Mucosa of descending colon (tissue), 3 donors: ENCODE results near the gene SORBS1. TPM values are rescaled to one million over a fixed set of nuclear protein-coding genes. Genes with fewer than 3 reads are reported as not detected.

Source experiments
- ATAC-seq: fragments of 200-7000 bp; cut with Tn5 transposase; one replicate; pipeline ENCODE4 v1.9.1; 2020; ENCODE audit warnings: mild to moderate bottlenecking, moderate library complexity
- DNase-seq, 3 donors: peaks; one replicate each; pipeline ENCODE4 v3.0.0-alpha.2; 2020
- H3K36me3 ChIP-seq: fragments of 200-600 bp; one replicate; pipeline ENCODE4 v1.8.0; 2021; ENCODE audit warnings: low read depth, mild to moderate bottlenecking
- H3K4me1 ChIP-seq: fragments of 200-600 bp; one replicate; pipeline ENCODE4 v1.8.0; 2021; ENCODE audit warnings: low read depth, mild to moderate bottlenecking
- H3K4me3 ChIP-seq: fragments of 200-600 bp; one replicate; pipeline ENCODE4 v1.8.0; 2021; ENCODE audit warnings: mild to moderate bottlenecking
- H3K9me3 ChIP-seq: fragments of 200-600 bp; one replicate; pipeline ENCODE4 v1.8.0; 2021; ENCODE audit warnings: mild to moderate bottlenecking
- CTCF ChIP-seq: fragments of 200-600 bp; IDR thresholded peaks from one replicate; pipeline ENCODE4 v1.8.0; 2022; ENCODE audit warnings: antibody characterized with exemption, mild to moderate bottlenecking
- intact Hi-C, 2 donors: fragments of 100-400 bp; cut with DNase I in 1 of 2; cut with micrococcal nuclease in 1 of 2; formaldehyde crosslinking; loops; one replicate each; pipeline versions ENCODE4 v1.11.0 to v1.11.1; 2022; cut with DNase I, micrococcal nuclease
- total RNA-seq, 3 donors: library from RNA; stranded (reverse); fragmentation: NEBNext Ultra II Directional in 2 of 3; extraction: Animal tissue kit (Norgen Biotek cat#: 25700) in 2 of 3; gene quantifications; one replicate each; pipeline versions ENCODE4 v1.2.1 to v1.2.4, GENCODE V29; 2021 to 2023
- donor health status: DM: no; HTN: no; CAD: no; lungs with moderate emphysema.
- donor health status: DM: no; HTN: no; CAD: no.
- donor health status: DM: no; HTN: yes; CAD: no.

The SORBS1 gene
- total RNA-seq, 3 donors from 2014 or later: 48.9 to 699 (median 99.3) TPM

DNA sequence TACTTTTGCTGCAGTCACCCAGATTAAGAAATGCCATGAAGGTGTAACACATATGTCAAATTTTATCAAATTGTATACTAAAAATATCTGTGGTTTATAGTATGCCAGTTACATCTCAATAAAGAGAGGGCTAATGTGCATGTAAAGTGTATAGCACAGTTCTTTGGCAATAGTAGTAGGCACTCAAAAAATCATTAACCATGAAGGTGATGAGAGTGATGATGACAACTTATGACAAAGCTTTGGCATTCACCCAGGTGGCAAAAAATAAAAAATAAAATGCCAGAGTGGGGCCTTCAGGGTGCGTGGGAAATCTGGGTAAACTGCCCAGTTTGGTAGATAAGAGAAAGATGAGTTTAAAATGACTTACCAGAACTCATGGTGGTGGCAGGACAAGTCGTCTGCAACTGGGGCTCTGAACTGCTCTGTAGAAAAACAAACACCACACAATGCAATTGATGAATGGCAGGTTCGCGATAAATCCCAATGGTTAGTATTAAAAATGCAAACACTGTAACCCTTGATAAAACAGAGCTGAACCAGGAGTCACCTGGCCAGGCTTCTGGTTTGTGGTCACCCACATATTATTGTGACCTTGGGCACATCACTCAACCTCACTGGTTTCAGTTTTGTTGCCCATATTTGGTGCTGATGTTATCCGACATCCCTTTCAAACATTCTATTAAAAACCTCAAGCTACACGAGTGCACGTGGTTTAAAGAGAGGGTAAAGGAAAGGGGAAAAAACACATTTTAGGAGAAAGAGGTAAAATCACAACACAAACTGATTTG, 120.2 kb downstream of the SORBS1 start:
- no peak for DNase-seq

DNA sequence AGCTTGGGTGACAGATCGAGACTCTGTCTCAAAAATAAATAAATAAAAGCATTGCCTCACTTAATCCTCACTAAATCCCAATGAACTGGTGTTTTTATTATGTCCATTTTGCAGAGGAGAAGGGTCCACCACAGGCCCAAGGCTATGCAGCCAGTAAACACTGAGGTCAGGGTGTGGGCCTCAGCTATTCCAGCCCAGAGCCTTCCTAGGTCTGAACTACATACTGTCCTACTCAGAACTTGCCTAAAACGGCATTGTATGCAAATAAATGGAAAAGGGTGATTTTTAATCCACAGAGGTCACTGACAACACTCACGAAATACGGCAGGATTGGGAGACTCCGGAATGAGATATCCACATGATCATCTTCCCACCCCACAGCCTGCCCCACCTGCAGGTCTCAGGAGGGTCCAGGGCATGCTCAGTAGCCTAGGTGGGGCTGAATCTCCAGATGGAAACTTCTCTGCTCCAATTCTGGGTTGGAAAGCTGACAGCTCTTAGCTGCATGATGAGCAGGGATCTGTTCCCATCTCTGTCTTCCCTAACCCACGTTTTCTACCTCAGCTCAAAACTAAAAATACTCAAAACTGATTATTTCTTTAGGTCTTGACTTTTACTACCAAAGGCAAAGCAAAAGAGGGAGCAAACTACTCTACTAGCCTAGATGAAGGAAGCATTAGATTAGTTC, 121.0 kb downstream of the SORBS1 start:
- ATAC-seq: no peak
- intact Hi-C loops: no loop called here
- TF ChIP-seq CTCF: no peak
- H3K9me3 ChIP-seq: no peaks in the 10 kb centered on the region
- no peak for DNase-seq
- H3K4me1 ChIP-seq: peaks cover under 1% of the 10 kb centered on the region
- no peak overlapping the region for H3K4me3 ChIP-seq
- no peaks in the 10 kb centered on the region for H3K36me3 ChIP-seq

More for the DNA sequence above, 120.2 kb downstream of the SORBS1 start:
- no peak for TF ChIP-seq CTCF
- Histone ChIP-seq H3K4me3 (no peak overlapping the region), H3K9me3 (no peaks in the 10 kb centered on the region), H3K36me3 (no peaks in the 10 kb centered on the region), H3K4me1 (peaks cover 5% of the 10 kb centered on the region)
- no peak for ATAC-seq
- intact Hi-C loops: no loop called here

- ATAC-seq: no peak
- DNase-seq: no peak
- Histone ChIP-seq H3K4me3 (no peak overlapping the region), H3K36me3 (no peaks in the 10 kb centered on the region), H3K9me3 (no peaks in the 10 kb centered on the region), H3K4me1 (no peaks in the 10 kb centered on the region)
- no peak for TF ChIP-seq CTCF
- intact Hi-C loops: loop anchor here in 1 of 2 donors (10.0 kb wide), 1 partner anchor 166 kb away; no protein-coding TSS in a partner anchor
These were observed 122.4 kb downstream of the SORBS1 start for GRCh38 chr10:95438781-95439180.

DNA sequence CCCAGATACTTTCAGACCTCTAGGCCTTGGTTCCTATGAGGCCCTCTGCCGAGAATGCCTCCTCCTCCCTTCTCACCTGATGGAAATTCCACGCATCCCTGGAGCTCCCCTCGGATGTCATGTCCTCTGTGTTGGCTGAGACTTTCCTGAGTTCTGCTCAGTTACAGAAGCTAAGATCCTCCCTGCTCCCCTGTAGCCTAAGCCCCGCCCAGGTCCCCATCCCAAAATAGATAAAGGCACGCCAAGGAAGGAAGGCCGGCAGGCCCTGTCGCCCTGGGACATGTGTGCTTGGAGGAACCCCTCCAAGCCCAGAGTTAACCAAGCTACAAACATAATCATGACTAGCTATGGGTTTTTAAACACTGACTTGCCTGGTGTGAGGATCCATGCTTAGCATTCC, 123.5 kb downstream of the SORBS1 start:
- ATAC-seq: no peak
- H3K36me3 ChIP-seq: no peaks in the 10 kb centered on the region
- no peaks in the 10 kb centered on the region for H3K4me1 ChIP-seq

More for the DNA sequence above, 123.5 kb downstream of the SORBS1 start:
- no peak for DNase-seq
- no peak overlapping the region for H3K4me3 ChIP-seq
- intact Hi-C loops: loop anchor here in 1 of 2 donors (10.0 kb wide), 1 partner anchor 167 kb away; no protein-coding TSS in a partner anchor
- H3K9me3 ChIP-seq: no peaks in the 10 kb centered on the region
- TF ChIP-seq CTCF: no peak
